Measurements from ENCODE around the gene SF3B3. TPM values are rescaled to one million over a fixed set of nuclear protein-coding genes. Genes with fewer than 3 reads are reported as not detected.

Gene SF3B3
- total and polyA plus RNA-seq, 2 donors (not counting 1 experiment from before 2014, with no cell fraction given): 89.2 to 107 TPM

DNA sequence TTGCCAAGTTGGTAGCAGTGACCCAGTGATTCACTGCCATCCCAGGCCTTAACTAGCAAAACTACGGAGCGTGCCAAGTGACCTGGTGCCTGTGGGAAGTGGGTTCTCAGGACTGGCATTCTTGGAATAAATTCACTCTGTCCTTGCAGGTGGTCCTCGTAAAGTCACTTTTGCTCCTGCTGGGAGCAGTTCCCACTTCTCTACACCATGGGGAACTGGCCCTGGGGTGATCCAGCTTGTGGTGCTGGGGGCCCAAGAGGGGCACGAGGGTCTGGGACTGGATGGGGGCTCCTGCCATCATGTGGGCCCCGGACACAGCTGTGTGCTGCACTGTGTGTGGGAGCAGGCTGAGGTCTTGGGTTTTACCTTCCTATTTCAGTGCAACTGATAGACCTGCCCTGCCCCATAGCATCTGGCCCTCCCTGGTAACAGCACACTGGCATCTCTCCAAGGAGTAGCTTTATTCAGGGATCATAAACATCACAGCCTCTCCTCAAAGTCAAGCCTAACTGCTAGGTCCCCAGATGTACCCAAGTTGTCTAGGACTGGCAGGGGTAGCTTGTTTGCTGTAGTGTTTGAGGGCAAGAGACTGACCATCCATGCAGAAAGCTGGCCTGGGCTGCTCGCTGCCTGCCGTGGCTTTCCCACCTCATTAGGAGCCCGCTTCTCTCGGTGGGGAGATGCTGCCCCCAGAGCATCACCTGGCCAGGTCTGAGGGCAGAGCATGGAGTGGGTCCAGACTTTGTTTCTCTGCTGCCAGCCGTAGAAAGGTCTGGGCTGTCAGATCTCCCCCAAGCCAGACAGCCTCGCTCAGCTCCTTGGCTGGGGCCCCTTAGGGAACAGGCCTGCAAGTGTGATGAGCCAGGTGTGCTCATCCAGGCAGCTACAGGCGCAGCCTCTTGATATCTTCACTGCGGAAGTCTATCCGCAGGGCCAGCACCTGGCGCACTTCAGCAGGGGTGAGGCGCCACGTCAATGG, 43.2 kb upstream of the SF3B3 start:
- no peaks in the 10 kb centered on the region for H3K79me2 ChIP-seq (ENCODE audit: control insufficient read depth, insufficient read depth, low read length)
- H3K27me3 ChIP-seq (ENCODE audit: control insufficient read depth, insufficient read depth, low read length): no peaks in the 10 kb centered on the region
- TF ChIP-seq EZH2 (IDR thresholded peaks at IDR 0.05; ENCODE audit: low read length, missing control alignments): no peak
- TF ChIP-seq, protein P1, sequence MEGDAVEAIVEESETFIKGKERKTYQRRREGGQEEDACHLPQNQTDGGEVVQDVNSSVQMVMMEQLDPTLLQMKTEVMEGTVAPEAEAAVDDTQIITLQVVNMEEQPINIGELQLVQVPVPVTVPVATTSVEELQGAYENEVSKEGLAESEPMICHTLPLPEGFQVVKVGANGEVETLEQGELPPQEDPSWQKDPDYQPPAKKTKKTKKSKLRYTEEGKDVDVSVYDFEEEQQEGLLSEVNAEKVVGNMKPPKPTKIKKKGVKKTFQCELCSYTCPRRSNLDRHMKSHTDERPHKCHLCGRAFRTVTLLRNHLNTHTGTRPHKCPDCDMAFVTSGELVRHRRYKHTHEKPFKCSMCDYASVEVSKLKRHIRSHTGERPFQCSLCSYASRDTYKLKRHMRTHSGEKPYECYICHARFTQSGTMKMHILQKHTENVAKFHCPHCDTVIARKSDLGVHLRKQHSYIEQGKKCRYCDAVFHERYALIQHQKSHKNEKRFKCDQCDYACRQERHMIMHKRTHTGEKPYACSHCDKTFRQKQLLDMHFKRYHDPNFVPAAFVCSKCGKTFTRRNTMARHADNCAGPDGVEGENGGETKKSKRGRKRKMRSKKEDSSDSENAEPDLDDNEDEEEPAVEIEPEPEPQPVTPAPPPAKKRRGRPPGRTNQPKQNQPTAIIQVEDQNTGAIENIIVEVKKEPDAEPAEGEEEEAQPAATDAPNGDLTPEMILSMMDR (conservative IDR thresholded peaks at IDR 0.05 in 1 of 2, IDR thresholded peaks at IDR 0.05 in 1 of 2; ENCODE audit: low read depth in 1 of 2, low read length in 2 of 2): no peak
- H4K20me1 ChIP-seq (ENCODE audit: control insufficient read depth, extremely low read depth, insufficient read depth, low read length): no peaks in the 10 kb centered on the region
- no peak overlapping the region for H3K4me2 ChIP-seq (ENCODE audit: extremely low read depth, insufficient read depth, low read length)
- no peak for DNase-seq (ENCODE audit: low read depth in 2 of 2)
- H3K36me3 ChIP-seq (ENCODE audit: control insufficient read depth, insufficient read depth, low read length): peaks cover 28% of the 10 kb centered on the region
- H3K9ac ChIP-seq (ENCODE audit: insufficient read depth, low read length): no peak overlapping the region
- no peaks in the 10 kb centered on the region for H3K9me3 ChIP-seq (ENCODE audit: control insufficient read depth, insufficient read depth, low read depth, low read length)
- peaks cover 20% of the 10 kb centered on the region for H3K4me1 ChIP-seq (ENCODE audit: control insufficient read depth, extremely low read depth, insufficient read depth, low read length)
- no peak overlapping the region for H3K27ac ChIP-seq (ENCODE audit: insufficient read depth, low read length)
- H2AFZ ChIP-seq (ENCODE audit: low read length): no peak overlapping the region
- H3K4me3 ChIP-seq (replicated peaks in 1 of 4; ENCODE audit: control extremely low read depth in 1 of 4, insufficient read depth in 1 of 4, low read depth in 3 of 4, low read length in 4 of 4): no peak overlapping the region

DNA sequence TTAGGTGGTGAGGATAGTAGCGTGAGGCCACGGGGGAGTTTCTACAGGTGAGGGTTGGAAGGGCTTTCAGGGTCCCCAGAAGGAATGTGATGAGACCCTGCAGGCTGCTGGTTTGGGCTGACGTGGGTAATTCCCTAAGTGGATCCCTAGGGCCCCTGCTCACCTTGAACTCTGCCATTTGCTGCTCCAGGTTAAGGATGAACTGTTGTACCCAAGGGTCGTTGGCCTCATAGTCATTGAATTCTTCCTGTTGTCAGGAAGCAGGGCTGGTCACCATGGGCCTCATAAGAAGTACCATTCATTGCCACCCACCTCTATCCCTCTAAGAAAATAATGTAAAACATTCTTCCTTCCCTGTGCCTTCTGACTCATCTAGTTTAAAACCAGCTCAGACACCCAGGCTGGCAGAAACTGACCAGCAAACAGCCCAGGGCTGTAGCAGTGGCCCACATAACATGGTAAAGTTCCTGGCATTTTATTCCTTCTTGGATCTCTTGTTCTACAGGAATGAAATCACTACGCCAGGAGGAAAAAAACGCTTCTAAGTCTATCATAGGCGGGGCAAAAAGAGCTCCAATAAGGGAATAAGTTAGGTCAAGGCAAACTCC, 41.6 kb upstream of the SF3B3 start:
- DNase-seq (ENCODE audit: low read depth in 2 of 2): peak in 1 of 2 donors; percentile 63
- no peak overlapping the region for H3K27ac ChIP-seq (ENCODE audit: insufficient read depth, low read length)

DNA sequence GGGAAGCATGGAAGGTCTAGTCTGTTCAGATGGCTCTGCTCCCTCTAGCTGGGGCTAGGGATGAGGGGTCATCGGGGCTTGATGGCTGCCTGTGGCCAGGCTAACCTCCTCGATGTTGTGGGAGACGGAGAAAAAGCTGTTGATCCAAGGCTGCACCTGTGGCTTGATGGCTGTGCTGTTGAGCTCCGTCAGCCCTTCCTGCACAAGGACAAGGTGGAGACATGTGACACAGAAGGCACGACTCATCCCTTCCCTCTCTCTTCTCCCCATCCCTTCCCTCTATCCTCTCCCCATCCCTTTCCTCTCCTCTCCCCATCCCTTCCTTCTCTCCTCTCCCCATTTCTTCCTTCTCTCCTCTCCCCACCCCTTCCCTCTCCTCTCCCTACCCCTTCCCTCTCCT, 41.0 kb upstream of the SF3B3 start:
- H3K4me1 ChIP-seq (ENCODE audit: control insufficient read depth, extremely low read depth, insufficient read depth, low read length): peaks cover 10% of the 10 kb centered on the region
- no peak overlapping the region for H3K9ac ChIP-seq (ENCODE audit: insufficient read depth, low read length)
- H3K9me3 ChIP-seq (ENCODE audit: control insufficient read depth, insufficient read depth, low read depth, low read length): no peaks in the 10 kb centered on the region
- no peak overlapping the region for H3K27ac ChIP-seq (ENCODE audit: insufficient read depth, low read length)
- H3K27me3 ChIP-seq (ENCODE audit: control insufficient read depth, insufficient read depth, low read length): no peaks in the 10 kb centered on the region
- H4K20me1 ChIP-seq (ENCODE audit: control insufficient read depth, extremely low read depth, insufficient read depth, low read length): no peaks in the 10 kb centered on the region
- H3K4me3 ChIP-seq (replicated peaks in 1 of 4; ENCODE audit: control extremely low read depth in 1 of 4, insufficient read depth in 1 of 4, low read depth in 3 of 4, low read length in 4 of 4): no peak overlapping the region
- no peak for TF ChIP-seq EZH2 (IDR thresholded peaks at IDR 0.05; ENCODE audit: low read length, missing control alignments)
- TF ChIP-seq, protein P1 (conservative IDR thresholded peaks at IDR 0.05 in 1 of 2, IDR thresholded peaks at IDR 0.05 in 1 of 2; ENCODE audit: low read depth in 1 of 2, low read length in 2 of 2): no peak
- no peak overlapping the region for H3K4me2 ChIP-seq (ENCODE audit: extremely low read depth, insufficient read depth, low read length)
- peaks cover 27% of the 10 kb centered on the region for H3K36me3 ChIP-seq (ENCODE audit: control insufficient read depth, insufficient read depth, low read length)
- no peaks in the 10 kb centered on the region for H3K79me2 ChIP-seq (ENCODE audit: control insufficient read depth, insufficient read depth, low read length)
- no peak overlapping the region for H2AFZ ChIP-seq (ENCODE audit: low read length)
- peak in 1 of 2 donors; percentile 10 for DNase-seq (ENCODE audit: low read depth in 2 of 2)

More for the DNA sequence above, 41.6 kb upstream of the SF3B3 start:
- Histone ChIP-seq H3K36me3 (ENCODE audit: control insufficient read depth, insufficient read depth, low read length) (peaks cover 27% of the 10 kb centered on the region), H3K4me1 (ENCODE audit: control insufficient read depth, extremely low read depth, insufficient read depth, low read length) (peaks cover 13% of the 10 kb centered on the region), H3K4me3 (replicated peaks in 1 of 4; ENCODE audit: control extremely low read depth in 1 of 4, insufficient read depth in 1 of 4, low read depth in 3 of 4, low read length in 4 of 4) (no peak overlapping the region), H3K9ac (ENCODE audit: insufficient read depth, low read length) (no peak overlapping the region), H3K4me2 (ENCODE audit: extremely low read depth, insufficient read depth, low read length) (no peak overlapping the region), H3K79me2 (ENCODE audit: control insufficient read depth, insufficient read depth, low read length) (no peaks in the 10 kb centered on the region), H3K27me3 (ENCODE audit: control insufficient read depth, insufficient read depth, low read length) (no peaks in the 10 kb centered on the region), H3K9me3 (ENCODE audit: control insufficient read depth, insufficient read depth, low read depth, low read length) (no peaks in the 10 kb centered on the region), H2AFZ (ENCODE audit: low read length) (no peak overlapping the region), H4K20me1 (ENCODE audit: control insufficient read depth, extremely low read depth, insufficient read depth, low read length) (no peaks in the 10 kb centered on the region)
- TF ChIP-seq, protein P1 (conservative IDR thresholded peaks at IDR 0.05 in 1 of 2, IDR thresholded peaks at IDR 0.05 in 1 of 2; ENCODE audit: low read depth in 1 of 2, low read length in 2 of 2): no peak
- no peak for TF ChIP-seq EZH2 (IDR thresholded peaks at IDR 0.05; ENCODE audit: low read length, missing control alignments)
